Measurements from ENCODE around the gene SLC35F3. TPM values are rescaled to one million over a fixed set of nuclear protein-coding genes. Genes with fewer than 3 reads are reported as not detected.
"Not testable (repeated sequence)": the region's sequence is repeated elsewhere in the genome, so short reads cannot be mapped to it uniquely, and the experiment has no call there.

SLC35F3 gene
- total RNA-seq, 1 donor from 2014 or later, result 2.6 TPM

DNA sequence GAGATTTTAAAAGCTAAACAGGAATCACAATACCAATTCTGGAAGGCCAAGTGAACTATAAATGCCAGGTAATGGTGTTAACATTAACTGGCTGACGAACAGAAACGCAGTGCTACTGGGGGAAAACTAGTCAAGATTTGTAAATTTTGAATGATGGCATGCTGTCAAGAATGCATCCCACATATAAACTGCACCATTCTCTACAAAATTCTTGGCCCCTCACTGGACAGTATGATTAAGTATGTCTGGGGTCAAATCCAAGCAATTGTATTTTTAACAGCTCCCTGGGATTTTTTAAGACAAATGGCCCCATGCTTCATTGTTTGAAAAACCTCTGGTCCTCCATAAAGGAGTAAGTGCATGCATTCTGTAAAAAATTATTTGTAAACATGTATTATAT is 395.6 kb downstream of the SLC35F3 start:
- TF ChIP-seq, protein P1, sequence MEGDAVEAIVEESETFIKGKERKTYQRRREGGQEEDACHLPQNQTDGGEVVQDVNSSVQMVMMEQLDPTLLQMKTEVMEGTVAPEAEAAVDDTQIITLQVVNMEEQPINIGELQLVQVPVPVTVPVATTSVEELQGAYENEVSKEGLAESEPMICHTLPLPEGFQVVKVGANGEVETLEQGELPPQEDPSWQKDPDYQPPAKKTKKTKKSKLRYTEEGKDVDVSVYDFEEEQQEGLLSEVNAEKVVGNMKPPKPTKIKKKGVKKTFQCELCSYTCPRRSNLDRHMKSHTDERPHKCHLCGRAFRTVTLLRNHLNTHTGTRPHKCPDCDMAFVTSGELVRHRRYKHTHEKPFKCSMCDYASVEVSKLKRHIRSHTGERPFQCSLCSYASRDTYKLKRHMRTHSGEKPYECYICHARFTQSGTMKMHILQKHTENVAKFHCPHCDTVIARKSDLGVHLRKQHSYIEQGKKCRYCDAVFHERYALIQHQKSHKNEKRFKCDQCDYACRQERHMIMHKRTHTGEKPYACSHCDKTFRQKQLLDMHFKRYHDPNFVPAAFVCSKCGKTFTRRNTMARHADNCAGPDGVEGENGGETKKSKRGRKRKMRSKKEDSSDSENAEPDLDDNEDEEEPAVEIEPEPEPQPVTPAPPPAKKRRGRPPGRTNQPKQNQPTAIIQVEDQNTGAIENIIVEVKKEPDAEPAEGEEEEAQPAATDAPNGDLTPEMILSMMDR (conservative IDR thresholded peaks at IDR 0.05), result no peak
- DNase-seq (ENCODE audit: low read depth, low spot score), result no peak
- Mint-ChIP-seq H3K27ac (ENCODE audit: unreplicated experiment) (no peak overlapping the region), H3K4me1 (no peaks in the 10 kb centered on the region), H3K27me3 (ENCODE audit: low read depth) (no peaks in the 10 kb centered on the region), H3K9me3 (no peaks in the 10 kb centered on the region), H3K4me3 (no peak overlapping the region), H3K36me3 (ENCODE audit: low read depth) (peaks cover 2% of the 10 kb centered on the region)

DNA sequence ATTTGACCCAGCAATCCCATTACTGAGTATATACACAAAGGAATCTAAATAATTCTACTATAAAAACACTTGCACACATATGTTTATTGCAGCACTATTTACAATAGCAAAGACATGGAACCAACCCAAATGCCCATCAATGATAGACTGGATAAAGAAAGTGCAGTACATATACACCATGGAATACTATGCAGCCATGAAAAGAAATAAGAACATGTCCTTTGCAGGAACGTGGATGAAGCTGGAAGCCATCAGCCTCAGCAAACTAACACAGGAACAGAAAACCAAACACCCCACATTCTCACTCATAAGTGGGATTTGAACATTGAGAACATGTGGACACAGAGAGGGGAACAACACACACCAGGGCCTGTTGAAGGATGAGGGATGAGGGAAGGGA is 397.2 kb downstream of the SLC35F3 start:
- not testable (repeated sequence) for H3K4me1 Mint-ChIP-seq; H3K9me3 Mint-ChIP-seq; DNase-seq (ENCODE audit: low read depth, low spot score); H3K36me3 Mint-ChIP-seq (ENCODE audit: low read depth); H3K27me3 Mint-ChIP-seq (ENCODE audit: low read depth); H3K27ac Mint-ChIP-seq (ENCODE audit: unreplicated experiment); H3K4me3 Mint-ChIP-seq

DNA sequence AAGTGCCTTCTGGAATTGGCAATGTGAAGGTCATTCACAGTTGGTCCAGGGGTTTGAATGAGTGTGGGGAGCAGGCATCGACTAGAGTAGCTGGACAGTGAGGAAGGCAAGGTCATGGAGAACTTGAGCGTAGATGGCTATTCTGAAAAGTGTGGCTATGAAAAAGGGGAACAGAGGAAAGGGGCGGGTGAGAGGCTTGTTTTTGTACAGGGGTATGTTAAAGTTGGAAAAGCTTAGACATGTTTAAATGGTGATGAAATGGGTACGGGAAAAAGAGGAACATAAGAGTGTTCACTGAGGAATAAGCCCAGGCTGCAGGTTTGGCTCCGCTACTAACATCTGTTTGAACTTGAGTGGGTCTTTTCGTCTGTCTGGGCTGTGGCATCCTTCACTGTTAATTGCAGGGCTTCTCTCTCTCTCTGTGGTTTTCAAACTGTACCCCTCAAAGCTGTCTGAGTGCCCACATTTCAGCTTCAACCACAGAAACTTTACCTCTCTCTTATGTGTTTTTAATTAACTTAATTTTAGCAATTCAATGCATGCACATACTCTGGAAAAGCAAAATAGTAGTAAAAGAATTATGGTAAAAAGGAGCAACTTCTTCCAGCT is 398.0 kb downstream of the SLC35F3 start:
- Mint-ChIP-seq H3K9me3 (peaks cover 4% of the 10 kb centered on the region), H3K4me3 (no peak overlapping the region), H3K36me3 (ENCODE audit: low read depth) (peaks cover 2% of the 10 kb centered on the region), H3K4me1 (no peaks in the 10 kb centered on the region), H3K27me3 (ENCODE audit: low read depth) (no peaks in the 10 kb centered on the region), H3K27ac (ENCODE audit: unreplicated experiment) (no peak overlapping the region)
- DNase-seq (ENCODE audit: low read depth, low spot score), result no peak
- TF ChIP-seq, protein P1 (conservative IDR thresholded peaks at IDR 0.05), result no peak

DNA sequence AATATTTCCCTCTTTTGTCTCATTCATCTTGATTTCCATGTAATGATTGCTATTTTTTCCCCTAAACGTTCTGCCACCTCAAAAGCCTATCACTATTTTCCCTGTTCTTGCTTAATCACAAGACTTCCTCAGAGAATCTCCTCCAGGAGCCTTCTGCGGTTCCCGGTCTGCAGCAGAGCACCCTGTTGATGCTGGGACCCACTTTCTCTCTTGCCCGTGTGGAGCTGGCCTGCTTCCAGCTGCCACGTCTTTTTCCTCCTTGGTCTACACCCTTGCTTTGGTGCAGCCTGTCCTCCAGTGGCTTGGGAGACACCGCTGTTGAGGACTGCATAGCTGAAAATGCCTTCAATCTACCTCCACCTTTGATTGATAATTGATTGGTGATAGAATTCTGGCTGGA is 398.8 kb downstream of the SLC35F3 start:
- H3K9me3 Mint-ChIP-seq, result peaks cover 5% of the 10 kb centered on the region
- H3K4me3 Mint-ChIP-seq, result no peak overlapping the region
- no peaks in the 10 kb centered on the region for H3K4me1 Mint-ChIP-seq
- no peaks in the 10 kb centered on the region for H3K36me3 Mint-ChIP-seq (ENCODE audit: low read depth)
- no peak for DNase-seq (ENCODE audit: low read depth, low spot score)
- H3K27me3 Mint-ChIP-seq (ENCODE audit: low read depth), result no peaks in the 10 kb centered on the region
- TF ChIP-seq, protein P1 (conservative IDR thresholded peaks at IDR 0.05), result no peak
- H3K27ac Mint-ChIP-seq (ENCODE audit: unreplicated experiment), result no peak overlapping the region

DNA sequence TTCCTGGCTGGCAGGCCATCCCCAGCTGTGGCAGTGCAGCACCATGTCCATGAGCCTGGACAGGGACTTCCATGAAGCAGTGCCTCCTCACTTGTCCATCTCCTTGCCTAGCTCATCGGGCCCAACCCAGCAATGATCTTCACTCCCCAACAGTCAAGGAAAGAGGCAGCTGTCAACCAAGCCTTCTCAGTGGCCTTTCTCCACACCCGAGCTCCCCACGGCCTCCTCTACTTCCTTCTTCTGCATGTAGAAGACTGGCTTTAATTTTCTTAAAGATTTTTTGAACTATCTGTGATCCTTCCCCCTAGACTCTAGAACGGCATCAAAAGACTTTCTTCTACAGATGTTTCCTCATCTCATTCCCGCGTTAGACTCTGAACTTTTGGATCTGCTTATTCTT is 403.2 kb downstream of the SLC35F3 start:
- H3K4me3 Mint-ChIP-seq, result no peak overlapping the region
- no peak for DNase-seq (ENCODE audit: low read depth, low spot score)
- H3K27ac Mint-ChIP-seq (ENCODE audit: unreplicated experiment), result no peak overlapping the region
- H3K27me3 Mint-ChIP-seq (ENCODE audit: low read depth), result no peaks in the 10 kb centered on the region
- H3K9me3 Mint-ChIP-seq, result peaks cover 5% of the 10 kb centered on the region
- TF ChIP-seq, protein P1 (conservative IDR thresholded peaks at IDR 0.05), result no peak
- H3K4me1 Mint-ChIP-seq, result no peaks in the 10 kb centered on the region
- no peaks in the 10 kb centered on the region for H3K36me3 Mint-ChIP-seq (ENCODE audit: low read depth)

DNA sequence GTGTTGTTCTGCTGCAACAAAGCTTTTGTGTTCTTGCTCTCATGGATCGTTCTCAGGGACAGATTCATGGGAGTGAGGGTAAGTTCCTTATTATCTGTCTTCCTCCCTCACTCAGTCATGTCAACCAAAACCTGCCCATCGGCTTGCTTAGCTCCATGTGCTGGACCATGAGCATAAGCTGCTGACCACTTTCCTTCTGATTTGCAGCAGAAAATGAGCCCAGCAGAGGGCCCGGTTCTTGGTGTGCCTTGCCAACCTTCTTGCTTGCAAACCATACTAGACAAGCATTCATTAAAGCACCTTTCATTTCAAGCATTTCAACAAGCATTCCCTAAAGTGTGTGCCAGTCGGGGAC is 404.7 kb downstream of the SLC35F3 start:
- Mint-ChIP-seq H3K4me3 (no peak overlapping the region), H3K27ac (ENCODE audit: unreplicated experiment) (no peak overlapping the region), H3K9me3 (peaks cover 5% of the 10 kb centered on the region), H3K27me3 (ENCODE audit: low read depth) (no peaks in the 10 kb centered on the region), H3K4me1 (no peaks in the 10 kb centered on the region), H3K36me3 (ENCODE audit: low read depth) (no peaks in the 10 kb centered on the region)
- DNase-seq (ENCODE audit: low read depth, low spot score), result no peak
- TF ChIP-seq, protein P1 (conservative IDR thresholded peaks at IDR 0.05), result no peak

Data from neural crest cell (in vitro differentiated cells).